Measurements from ENCODE around the gene TINCR.
"Not testable (repeated sequence)": the region's sequence is repeated elsewhere in the genome, so short reads cannot be mapped to it uniquely, and the experiment has no call there.

The TINCR gene

GRCh38 chr19:5567360-5567969, at the start of gene TINCR:
Gene TINCR (minus strand): TSS chr19:5567953.
- DNase-seq (ENCODE audit: low read depth) = no peak

- DNase-seq (ENCODE audit: low read depth) = no peak
Measured at GRCh38 chr19:5617080-5617479, 49.3 kb upstream of the TINCR start.

GRCh38 chr19:5615756-5616327, 48.1 kb upstream of the TINCR start:
- DNase-seq (ENCODE audit: low read depth) = no peak

GRCh38 chr19:5612891-5613865, 45.4 kb upstream of the TINCR start:
- no peak for DNase-seq (ENCODE audit: low read depth)

- DNase-seq (ENCODE audit: low read depth) = no peak
Measured at GRCh38 chr19:5609881-5610448, 42.2 kb upstream of the TINCR start.

- DNase-seq (ENCODE audit: low read depth) = not testable (repeated sequence)
Measured at GRCh38 chr19:5608766-5609165, 41.0 kb upstream of the TINCR start.

GRCh38 chr19:5608291-5608690, 40.5 kb upstream of the TINCR start:
- DNase-seq (ENCODE audit: low read depth) = no peak

- no peak for DNase-seq (ENCODE audit: low read depth)
Measured at GRCh38 chr19:5607318-5608275, 39.8 kb upstream of the TINCR start.

GRCh38 chr19:5605362-5605761, 37.6 kb upstream of the TINCR start:
- DNase-seq (ENCODE audit: low read depth) = no peak

GRCh38 chr19:5603626-5604025, 35.9 kb upstream of the TINCR start:
- no peak for DNase-seq (ENCODE audit: low read depth)

GRCh38 chr19:5600797-5601196, 33.0 kb upstream of the TINCR start:
- DNase-seq (ENCODE audit: low read depth) = no peak

GRCh38 chr19:5595745-5596144, 28.0 kb upstream of the TINCR start:
- no peak for DNase-seq (ENCODE audit: low read depth)

GRCh38 chr19:5595129-5595528, 27.4 kb upstream of the TINCR start:
- no peak for DNase-seq (ENCODE audit: low read depth)

- no peak for DNase-seq (ENCODE audit: low read depth)
Measured at GRCh38 chr19:5594521-5594950, 26.8 kb upstream of the TINCR start.

GRCh38 chr19:5593343-5594255, 25.8 kb upstream of the TINCR start:
- no peak for DNase-seq (ENCODE audit: low read depth)

GRCh38 chr19:5592531-5593342, 25.0 kb upstream of the TINCR start:
- DNase-seq (ENCODE audit: low read depth) = no peak

- DNase-seq (ENCODE audit: low read depth) = no peak
Measured at GRCh38 chr19:5591476-5591875, 23.7 kb upstream of the TINCR start.

- DNase-seq (ENCODE audit: low read depth) = no peak
Measured at GRCh38 chr19:5590865-5591154, 23.1 kb upstream of the TINCR start.

- DNase-seq (ENCODE audit: low read depth) = no peak
Measured at GRCh38 chr19:5590151-5590864, 22.6 kb upstream of the TINCR start.

All from fibroblast of gingiva (primary cell).